Measurements from ENCODE around the gene EP400.

- TF ChIP-seq CTCF (IDR thresholded peaks at IDR 0.05; ENCODE audit: low read length), result no peak; the same call in 1 of the 2 replicates
- TF ChIP-seq EZH2 (IDR thresholded peaks at IDR 0.05; ENCODE audit: borderline replicate concordance, low read length), result no peak
Measured at GRCh38 chr12:132065203-132065602, 115.5 kb downstream of the EP400 start.
